DMS153 treated with DMSO at 0.1 percent for 48 hours (cell line): ENCODE measurements around the gene LDLRAD3.
"Not testable (repeated sequence)": the region's sequence is repeated elsewhere in the genome, so short reads cannot be mapped to it uniquely, and the experiment has no call there.

Source experiments
- DNase-seq: peaks from one replicate; lab custom pipeline; 2025; ENCODE audit not compliant: unreplicated experiment; lab: John Stamatoyannopoulos, UW

Gene LDLRAD3

DNA sequence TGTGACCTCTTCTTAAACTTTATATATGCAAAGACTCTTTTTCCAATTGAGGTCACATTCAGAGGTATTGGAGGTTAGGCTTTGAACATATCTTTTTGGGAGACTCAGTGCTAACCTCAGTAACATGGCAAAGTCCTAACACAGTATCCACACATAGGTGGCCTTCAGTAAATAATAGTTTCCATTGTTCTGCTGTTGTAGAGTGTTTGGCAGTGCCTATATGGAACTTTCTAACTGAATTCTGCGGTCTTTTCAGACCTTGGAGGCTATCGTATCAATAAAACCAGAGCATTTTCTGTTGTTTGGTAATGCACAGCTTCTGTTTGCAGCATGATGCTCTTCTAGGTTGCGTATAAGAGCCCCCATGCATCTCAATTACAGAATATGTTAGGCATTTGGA lies 47.0 kb downstream of the LDLRAD3 start:
- DNase-seq, result no peak

GRCh38 chr11:35992548-35992947 lies 48.7 kb downstream of the LDLRAD3 start:
- no peak for DNase-seq

DNA sequence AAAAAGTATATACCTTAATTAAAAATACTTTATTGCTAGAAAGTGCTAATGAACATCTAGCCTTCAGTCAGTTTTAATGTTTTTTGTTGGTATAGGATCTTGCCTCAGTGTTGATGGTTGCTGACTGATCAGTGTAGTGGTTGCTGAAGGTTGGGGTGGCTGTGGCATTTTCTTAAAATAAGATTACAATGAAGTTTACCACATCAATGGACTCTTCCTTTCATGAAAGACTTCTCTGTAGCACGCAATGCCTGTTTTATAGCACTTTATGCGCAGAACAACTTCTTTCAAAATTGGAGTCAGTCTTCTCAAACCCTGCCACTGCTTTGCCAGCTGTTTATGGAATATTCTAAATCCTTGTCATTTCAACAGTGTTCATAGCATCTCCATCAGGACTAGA lies 50.6 kb downstream of the LDLRAD3 start:
- DNase-seq, result no peak

DNA sequence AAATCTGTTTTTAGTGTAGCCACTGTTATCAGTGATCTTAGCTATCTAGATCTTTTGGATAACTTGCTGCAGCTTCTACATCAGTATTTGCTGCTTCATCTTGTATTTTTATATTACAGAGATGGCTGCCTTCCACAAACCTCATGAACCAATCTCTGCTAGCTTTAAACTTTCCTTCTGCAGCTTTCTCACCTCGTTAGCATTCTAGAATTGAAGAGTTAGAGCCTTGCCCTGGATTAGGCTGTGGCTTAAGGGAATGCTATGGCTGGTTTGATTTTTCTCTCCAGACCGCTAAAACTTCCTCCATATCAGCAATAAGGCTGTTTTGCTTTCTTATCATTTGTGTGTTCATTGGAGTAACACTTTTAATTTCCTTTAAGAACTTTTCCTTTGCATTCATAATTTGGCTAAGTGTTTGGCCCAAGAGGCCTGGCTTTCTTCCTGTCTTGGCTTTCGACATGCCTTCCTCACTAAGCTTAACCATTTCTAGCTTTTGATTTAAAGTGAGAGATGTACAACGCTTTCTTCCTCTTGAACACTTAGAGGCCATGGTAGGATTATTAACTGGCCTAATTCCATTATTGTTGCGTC lies 51.9 kb downstream of the LDLRAD3 start:
- no peak for DNase-seq

- no peak for DNase-seq
Observed at GRCh38 chr11:35997902-35998520, 54.1 kb downstream of the LDLRAD3 start.

- DNase-seq, result no peak
Observed at GRCh38 chr11:35998634-35999033, 54.8 kb downstream of the LDLRAD3 start.

GRCh38 chr11:36000616-36001190 lies 56.8 kb downstream of the LDLRAD3 start:
- DNase-seq, result no peak

DNA sequence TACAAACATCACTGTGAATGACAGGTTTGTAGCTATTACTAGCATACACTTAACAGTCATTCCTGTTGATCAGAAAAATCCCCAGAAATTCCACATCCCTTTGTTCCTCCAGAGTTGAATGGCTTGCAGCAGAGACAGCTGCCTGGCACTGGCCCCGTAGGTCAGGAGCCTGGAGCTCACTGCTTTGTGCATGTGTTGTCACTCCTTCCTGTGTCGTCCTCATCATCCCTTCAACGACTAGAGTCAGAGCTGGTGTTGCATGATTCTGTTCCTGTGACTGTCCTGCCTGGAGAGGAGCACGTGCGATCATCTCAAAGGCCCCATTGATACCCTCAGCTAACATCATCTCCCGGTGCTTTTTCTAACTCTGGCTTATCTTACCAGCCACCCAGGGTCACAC lies 58.3 kb downstream of the LDLRAD3 start:
- no peak for DNase-seq

- no peak for DNase-seq
Observed at GRCh38 chr11:36002796-36003195, 58.9 kb downstream of the LDLRAD3 start.

GRCh38 chr11:36006556-36006955 lies 62.7 kb downstream of the LDLRAD3 start:
- DNase-seq, result no peak

DNA sequence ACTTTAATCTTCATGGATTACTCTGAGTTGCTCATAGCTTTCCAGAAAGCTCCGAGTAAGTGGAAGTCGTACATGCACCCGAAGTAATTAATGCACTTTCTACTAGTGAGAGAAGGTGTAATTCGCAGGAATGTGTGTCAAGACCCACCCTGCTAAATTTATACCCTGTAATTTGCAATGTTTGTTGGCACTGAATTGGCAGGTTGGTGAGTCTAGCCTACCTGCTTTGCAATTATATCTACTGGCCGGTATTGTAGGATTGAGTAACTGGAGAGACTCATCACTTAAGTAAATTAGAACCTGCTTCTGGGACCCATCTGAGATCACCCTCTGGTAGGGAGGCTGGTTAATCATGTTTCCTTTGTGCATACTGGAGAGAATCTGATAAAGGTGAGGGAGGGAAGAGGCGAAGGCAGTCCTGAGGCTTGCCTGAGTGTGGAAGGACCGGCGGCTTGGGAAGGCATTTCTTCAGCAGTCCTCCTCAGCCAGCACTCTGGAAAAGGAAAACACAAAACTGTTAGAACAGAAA lies 63.3 kb downstream of the LDLRAD3 start:
- DNase-seq, result no peak

DNA sequence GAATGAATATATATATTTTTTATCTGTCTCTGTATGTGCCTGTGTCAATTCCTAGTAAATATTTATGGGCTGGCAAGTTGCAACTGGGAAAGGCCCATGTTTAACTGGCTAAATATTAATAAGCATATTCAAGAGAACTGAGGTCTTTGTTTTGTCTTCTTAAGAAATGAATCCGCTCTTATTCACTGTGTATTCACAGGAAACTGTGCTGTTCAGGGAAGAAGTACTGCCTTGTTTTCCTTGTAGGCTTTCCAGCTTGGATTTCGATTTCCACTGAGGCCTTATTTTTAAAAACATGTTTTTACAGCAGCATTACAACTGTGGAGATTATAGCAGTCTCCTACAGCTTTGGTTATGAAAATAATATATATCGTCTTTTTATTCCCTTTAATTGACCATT lies 64.7 kb downstream of the LDLRAD3 start:
- DNase-seq, result no peak

GRCh38 chr11:36009473-36009872 lies 65.6 kb downstream of the LDLRAD3 start:
- DNase-seq, result no peak

GRCh38 chr11:36010010-36010740 lies 66.3 kb downstream of the LDLRAD3 start:
- DNase-seq, result no peak

DNA sequence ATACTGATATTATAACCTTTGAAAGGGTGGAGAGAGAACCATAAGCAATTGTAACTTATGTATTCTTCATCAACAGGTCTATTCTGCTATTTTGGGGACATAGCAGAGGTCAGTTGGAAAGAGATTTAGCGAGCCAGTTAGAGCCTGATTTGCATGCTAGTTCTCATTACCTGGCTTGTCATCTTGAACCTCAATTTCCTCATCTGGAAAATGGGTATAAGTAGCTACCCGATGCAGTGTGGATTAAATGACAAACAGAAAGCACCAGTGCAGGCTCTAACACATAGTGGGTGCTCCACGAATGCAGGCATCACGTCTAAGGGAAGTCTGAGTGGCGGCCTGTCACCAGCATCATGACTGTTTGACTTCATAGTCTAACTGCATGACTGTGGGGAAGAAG lies 67.7 kb downstream of the LDLRAD3 start:
- no peak for DNase-seq

DNA sequence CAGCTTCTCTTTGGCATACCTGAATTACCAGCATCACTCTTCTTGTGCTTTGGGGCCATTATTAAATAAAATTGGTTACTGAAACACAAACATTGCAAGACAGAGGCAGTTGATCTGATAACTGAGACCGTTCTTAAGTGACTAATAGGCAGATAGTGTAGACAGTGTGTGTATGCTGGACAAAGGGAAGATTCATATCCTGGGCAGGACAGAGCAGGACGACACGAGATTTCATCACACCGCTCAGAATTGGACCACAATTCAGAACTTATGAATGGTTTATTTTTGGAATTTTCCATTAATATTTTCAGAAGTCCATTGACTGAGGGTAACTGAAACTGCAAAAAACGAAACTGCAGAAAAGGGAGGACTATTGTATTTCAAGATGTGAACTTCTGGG lies 68.6 kb downstream of the LDLRAD3 start:
- DNase-seq, result no peak

DNA sequence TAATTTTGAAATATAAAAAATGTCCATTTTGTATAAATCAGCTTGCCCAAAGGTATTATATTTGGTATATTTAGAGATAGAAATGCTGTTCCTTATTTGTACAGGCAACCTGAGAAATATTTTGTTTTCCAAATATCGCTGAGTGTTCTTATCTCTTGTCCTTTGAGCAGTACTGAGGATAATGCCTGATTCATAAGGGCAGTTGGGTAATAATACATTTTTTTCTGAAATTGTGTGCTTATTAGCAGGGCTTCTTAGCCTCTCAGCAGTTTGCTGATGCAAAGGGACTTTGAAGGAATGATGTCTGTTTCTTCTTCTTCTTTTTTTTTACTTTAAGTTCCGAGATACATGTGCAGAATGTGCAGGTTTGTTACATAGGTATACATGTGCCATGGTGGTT lies 69.1 kb downstream of the LDLRAD3 start:
- DNase-seq, result no peak

GRCh38 chr11:36013446-36013845 lies 69.6 kb downstream of the LDLRAD3 start:
- DNase-seq, result not testable (repeated sequence)

- DNase-seq, result no peak
Observed at GRCh38 chr11:36013950-36014897, 70.4 kb downstream of the LDLRAD3 start.

DNA sequence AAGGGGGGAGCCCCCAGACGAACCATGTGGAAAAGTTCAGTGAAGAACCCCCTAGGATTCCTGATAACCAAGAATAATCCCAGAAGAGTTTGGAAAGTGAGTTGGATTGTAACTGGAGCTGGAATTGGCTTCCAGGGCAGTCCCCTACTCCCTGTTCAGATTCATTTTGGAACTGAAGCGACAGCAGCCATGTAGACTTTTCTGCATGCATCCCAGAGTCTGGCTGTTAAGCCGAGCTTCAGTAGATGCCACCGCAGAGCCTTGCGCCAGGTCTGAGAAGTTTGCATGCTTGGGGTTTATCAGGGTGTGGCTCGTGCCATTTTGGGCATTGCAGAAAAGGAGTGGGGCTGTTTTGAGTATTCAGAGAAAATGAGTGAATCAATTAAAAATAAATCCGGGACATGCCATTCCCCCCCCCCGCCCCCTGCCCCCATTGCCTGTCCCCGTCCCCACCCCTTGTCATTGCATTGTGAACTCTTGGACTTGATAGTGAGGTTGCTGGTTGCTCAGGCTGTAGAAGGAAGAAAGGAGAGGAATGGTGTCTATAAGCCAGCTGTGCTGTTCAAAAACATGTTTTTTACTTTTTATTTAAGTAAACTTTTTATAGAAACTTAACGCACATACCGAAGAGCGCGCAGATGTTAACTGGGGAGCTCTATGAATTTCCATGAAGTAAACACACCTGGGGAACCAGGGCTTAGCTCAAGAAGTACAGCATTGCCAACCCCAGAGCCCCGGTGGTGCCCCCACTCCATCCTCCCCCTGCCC lies 71.2 kb downstream of the LDLRAD3 start:
- DNase-seq, result no peak
